Ishikawa (cell line): ENCODE results near the gene ARAP1.

Experiments
- CEBPB ChIP-seq: IDR thresholded peaks from 2 replicates; pipeline ENCODE4 v1.6.1; 2012
- CREB1 ChIP-seq: IDR thresholded peaks from 2 replicates; pipeline ENCODE4 v1.6.1; 2012; ENCODE audit warnings: low read depth
- EGR1 ChIP-seq: IDR thresholded peaks from 2 replicates; pipeline ENCODE4 v1.6.1; 2012
- EP300 ChIP-seq: IDR thresholded peaks from 2 replicates; pipeline ENCODE4 v1.6.1; 2012; ENCODE audit warnings: borderline replicate concordance
- FOXM1 ChIP-seq: IDR thresholded peaks from 2 replicates; pipeline ENCODE4 v1.6.1; 2012; ENCODE audit warnings: low read depth, borderline replicate concordance
- MAX ChIP-seq: IDR thresholded peaks from 2 replicates; pipeline ENCODE4 v1.6.1; 2012
- NFIC ChIP-seq: IDR thresholded peaks from 2 replicates; pipeline ENCODE4 v1.6.1; 2012
- RAD21 ChIP-seq: IDR thresholded peaks from 2 replicates; pipeline ENCODE4 v1.6.1; 2012; ENCODE audit warnings: low read depth
- REST ChIP-seq: IDR thresholded peaks from 2 replicates; pipeline ENCODE4 v1.6.1; 2012; ENCODE audit warnings: low read depth, mild to moderate bottlenecking
- TAF1 ChIP-seq: IDR thresholded peaks from 2 replicates; pipeline ENCODE4 v1.6.1; 2012; ENCODE audit warnings: low read depth, mild to moderate bottlenecking
- TCF12 ChIP-seq: IDR thresholded peaks from 2 replicates; pipeline ENCODE4 v1.6.1; 2012; ENCODE audit warnings: low read depth
- TEAD4 ChIP-seq: IDR thresholded peaks from 2 replicates; pipeline ENCODE4 v1.6.1; 2012
- YY1 ChIP-seq: IDR thresholded peaks from 2 replicates; pipeline ENCODE4 v1.6.1; 2012; ENCODE audit warnings: low read depth
- ZBTB7A ChIP-seq: IDR thresholded peaks from 2 replicates; pipeline ENCODE4 v1.6.1; 2012; ENCODE audit warnings: low read depth
- TF ChIP-seq, protein P1 (sequence below): IDR thresholded peaks from 2 replicates; pipeline ENCODE4 v1.6.1; 2012

ARAP1 gene

GRCh38 chr11:72754149-72754543 is 1.9 kb upstream of the ARAP1 start:
- TF ChIP-seq EP300 (no peak), EGR1 (no peak)

- TF ChIP-seq TAF1 (no peak), TEAD4 (no peak), REST (no peak), FOXM1 (no peak), EP300 (no peak)
- TF ChIP-seq, protein P1, sequence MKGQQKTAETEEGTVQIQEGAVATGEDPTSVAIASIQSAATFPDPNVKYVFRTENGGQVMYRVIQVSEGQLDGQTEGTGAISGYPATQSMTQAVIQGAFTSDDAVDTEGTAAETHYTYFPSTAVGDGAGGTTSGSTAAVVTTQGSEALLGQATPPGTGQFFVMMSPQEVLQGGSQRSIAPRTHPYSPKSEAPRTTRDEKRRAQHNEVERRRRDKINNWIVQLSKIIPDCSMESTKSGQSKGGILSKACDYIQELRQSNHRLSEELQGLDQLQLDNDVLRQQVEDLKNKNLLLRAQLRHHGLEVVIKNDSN: no peak
These were observed 1.3 kb upstream of the ARAP1 start for GRCh38 chr11:72753341-72754148.

GRCh38 chr11:72751116-72752087 is 806 bp downstream of the ARAP1 start:
- TF ChIP-seq REST (no peak), ZBTB7A (no peak; the same call in 1 of the 2 replicates), EGR1 (no peak), FOXM1 (no peak), TAF1 (no peak), MAX (no peak), NFIC (no peak), CREB1 (no peak), TEAD4 (no peak), CEBPB (no peak), TCF12 (no peak), RAD21 (no peak), EP300 (no peak), YY1 (no peak)
- TF ChIP-seq, protein P1: no peak

DNA sequence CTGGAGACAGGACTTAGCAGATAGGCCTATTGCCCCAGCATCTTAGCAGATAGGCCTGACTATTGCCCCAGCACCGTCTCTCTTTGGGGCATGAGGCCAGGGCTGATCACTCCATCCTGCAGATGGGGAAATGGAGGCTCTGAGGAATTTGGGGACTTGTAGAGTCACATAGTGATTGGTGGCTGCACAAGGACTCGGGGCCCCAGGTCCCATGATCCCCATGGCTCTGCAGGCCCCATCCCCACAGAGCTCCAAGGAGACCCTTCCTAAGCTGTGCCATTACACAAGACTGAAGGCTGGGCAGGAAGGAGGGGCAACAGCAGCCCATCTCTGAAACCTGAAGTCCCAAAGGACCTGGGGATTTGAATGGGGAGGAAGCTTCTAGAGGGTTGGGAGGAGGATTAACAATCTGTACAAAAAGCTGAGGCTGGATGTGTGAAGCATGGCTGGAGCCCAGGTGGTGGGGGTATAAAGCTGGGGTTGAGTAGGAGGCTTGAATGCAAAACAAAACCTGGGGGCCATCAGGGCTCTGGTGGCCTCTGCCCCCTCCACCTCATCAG is 1.6 kb downstream of the ARAP1 start:
- TF ChIP-seq TCF12: no peak
- no peak for TF ChIP-seq REST
- no peak for TF ChIP-seq CREB1
- no peak for TF ChIP-seq EGR1
- TF ChIP-seq TEAD4: no peak
- TF ChIP-seq, protein P1: no peak
- TF ChIP-seq RAD21: no peak
- TF ChIP-seq TAF1: no peak
- no peak for TF ChIP-seq ZBTB7A
- TF ChIP-seq YY1: no peak
- no peak for TF ChIP-seq EP300
- TF ChIP-seq CEBPB: no peak
- no peak for TF ChIP-seq MAX
- no peak for TF ChIP-seq FOXM1
- TF ChIP-seq NFIC: no peak
